Coronary artery (tissue), 2 donors: ENCODE data around the gene MXD1.

Source experiments
- DNase-seq: peaks from one replicate; pipeline ENCODE4 v3.0.0-alpha.2; 2017; ENCODE audit warnings: low spot score
- H3K27ac ChIP-seq, 2 donors: fragments of 200-600 bp; sonication (generic); one replicate each; pipeline ENCODE4 v1.5.1; 2016 to 2019
- H3K4me3 ChIP-seq: fragments of 200-600 bp; sonication (generic); 2 replicates; pipeline ENCODE4 v1.5.1; 2016; ENCODE audit warnings: mild to moderate bottlenecking, moderate library complexity
- TF ChIP-seq, protein P1 (sequence below): fragments of 200-600 bp; sonication (generic); IDR thresholded peaks from one replicate; pipeline ENCODE4 v1.5.1; 2019; ENCODE audit warnings: antibody characterized with exemption

The MXD1 gene

DNA sequence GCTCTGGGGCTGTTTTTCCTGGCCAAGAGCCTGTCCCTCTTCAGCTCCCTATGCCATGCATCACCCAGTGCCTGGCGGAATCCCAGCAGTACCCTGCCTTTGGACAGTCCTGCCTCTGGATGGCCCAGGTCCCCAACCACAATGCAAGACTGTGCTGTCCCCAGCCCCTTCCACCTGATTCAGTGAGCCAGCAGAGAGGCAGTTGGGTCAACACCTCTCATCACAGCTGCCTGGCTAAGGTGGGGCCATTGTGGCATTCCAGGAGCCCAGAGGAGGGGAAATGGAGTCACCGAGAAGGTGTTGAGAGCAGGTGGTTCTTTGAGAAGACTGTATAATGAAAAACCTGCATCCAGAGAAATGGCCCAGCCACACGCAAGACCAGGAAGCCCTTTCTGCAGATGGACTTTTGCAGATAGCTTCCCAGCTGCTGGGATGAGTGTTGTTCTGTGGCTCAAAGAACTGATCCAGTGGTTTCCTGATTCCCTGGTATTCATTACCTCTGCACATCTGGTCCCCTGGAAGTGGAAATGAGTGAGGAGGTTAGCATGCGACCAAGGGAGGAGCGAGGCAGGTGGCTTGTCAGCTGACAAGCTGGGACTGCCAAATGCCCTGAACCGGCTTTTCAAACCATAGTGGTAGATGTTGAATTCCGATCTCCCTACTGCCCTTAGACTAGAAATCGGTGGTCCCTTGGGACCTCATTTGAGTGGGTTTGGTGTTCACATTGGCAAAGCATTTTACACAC, 48.2 kb downstream of the MXD1 start:
- no peak for DNase-seq
- Histone ChIP-seq H3K4me3 (no peak overlapping the region), H3K27ac (no peak overlapping the region)
- TF ChIP-seq, protein P1, sequence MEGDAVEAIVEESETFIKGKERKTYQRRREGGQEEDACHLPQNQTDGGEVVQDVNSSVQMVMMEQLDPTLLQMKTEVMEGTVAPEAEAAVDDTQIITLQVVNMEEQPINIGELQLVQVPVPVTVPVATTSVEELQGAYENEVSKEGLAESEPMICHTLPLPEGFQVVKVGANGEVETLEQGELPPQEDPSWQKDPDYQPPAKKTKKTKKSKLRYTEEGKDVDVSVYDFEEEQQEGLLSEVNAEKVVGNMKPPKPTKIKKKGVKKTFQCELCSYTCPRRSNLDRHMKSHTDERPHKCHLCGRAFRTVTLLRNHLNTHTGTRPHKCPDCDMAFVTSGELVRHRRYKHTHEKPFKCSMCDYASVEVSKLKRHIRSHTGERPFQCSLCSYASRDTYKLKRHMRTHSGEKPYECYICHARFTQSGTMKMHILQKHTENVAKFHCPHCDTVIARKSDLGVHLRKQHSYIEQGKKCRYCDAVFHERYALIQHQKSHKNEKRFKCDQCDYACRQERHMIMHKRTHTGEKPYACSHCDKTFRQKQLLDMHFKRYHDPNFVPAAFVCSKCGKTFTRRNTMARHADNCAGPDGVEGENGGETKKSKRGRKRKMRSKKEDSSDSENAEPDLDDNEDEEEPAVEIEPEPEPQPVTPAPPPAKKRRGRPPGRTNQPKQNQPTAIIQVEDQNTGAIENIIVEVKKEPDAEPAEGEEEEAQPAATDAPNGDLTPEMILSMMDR, result no peak

DNA sequence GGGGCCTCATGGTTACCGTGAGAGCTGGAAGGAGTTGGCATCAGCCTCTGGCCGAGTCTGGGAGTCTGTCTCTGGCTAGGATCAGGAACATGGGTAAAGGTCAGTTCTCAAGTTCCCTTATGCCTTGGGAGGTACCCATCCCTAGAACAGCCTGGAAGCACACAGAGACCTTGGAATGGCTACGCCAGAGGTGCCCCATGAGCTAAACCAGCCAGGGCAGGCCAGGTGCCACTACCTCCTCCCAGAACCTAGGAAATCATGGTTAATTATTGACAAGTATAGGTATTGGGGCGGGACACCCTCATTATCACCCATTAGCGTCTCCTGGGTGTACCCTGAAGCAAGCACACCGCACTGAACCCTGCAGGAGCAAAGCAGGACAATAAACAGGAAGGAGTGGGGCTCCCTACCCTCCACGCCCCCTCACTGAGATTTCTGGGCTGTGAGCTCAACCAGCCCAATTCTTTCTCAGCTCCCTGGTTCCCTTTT, 49.5 kb downstream of the MXD1 start:
- Histone ChIP-seq H3K4me3 (no peak overlapping the region), H3K27ac (no peak overlapping the region)
- TF ChIP-seq, protein P1, result no peak
- DNase-seq, result no peak

DNA sequence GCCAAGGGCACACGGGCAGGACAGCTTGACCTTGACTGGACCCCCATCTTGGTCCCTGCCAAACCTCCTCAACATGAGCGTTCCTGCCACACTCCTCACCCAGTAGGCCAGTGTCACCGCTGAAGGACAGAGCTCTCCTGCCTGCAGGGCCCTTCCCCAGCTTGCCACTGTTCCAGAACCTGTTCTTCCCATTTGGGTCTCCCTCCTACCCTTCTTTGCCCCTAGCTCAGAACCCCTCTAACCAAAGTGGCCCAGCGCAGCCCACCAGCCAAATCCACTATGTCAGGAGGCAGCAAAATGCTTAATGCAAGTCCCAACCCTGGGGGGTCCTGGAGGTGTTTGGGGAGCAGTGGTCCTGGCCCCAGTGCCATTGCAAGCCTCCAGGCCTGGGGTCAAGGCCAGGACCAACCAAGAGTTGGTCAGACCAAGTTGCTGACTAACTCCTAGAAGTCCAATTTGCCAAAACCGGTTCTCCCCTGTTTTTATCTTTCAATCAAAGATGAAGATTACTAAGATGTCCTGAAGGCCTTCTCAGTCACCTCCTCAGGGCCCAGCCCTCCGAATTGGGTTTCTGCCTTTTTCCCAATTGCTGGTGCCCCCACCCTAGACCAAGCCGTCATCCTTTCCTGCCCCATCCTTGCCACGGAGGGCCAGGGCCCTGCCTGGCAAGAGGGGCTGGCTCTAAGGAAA, 51.0 kb downstream of the MXD1 start:
- H3K27ac ChIP-seq, result no peak overlapping the region
- no peak for DNase-seq
- TF ChIP-seq, protein P1, result no peak
- no peak overlapping the region for H3K4me3 ChIP-seq

DNA sequence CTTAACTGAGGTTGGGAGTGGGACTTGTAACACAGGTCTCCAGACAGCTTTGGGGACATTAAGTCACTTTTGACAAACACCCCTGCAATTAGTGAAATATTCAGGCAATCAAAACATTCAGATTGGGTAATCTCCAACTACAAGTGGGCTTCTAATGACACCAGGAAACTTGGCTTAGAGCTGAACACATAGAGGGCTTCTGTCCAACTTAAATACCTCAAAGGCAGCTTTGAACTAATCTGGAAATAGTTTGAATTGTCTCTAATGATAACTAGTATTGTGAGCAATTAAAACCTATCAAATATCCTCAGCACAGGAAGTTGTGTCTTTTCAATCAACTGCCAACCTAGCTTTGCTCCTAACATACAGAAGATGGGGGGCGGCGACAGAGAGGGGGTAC, 51.6 kb downstream of the MXD1 start:
- no peak overlapping the region for H3K4me3 ChIP-seq
- no peak for DNase-seq
- TF ChIP-seq, protein P1, result no peak

GRCh38 chr2:69968609-69969008, 53.7 kb downstream of the MXD1 start:
- no peak overlapping the region for H3K4me3 ChIP-seq
- H3K27ac ChIP-seq, result no peak overlapping the region
- no peak for DNase-seq
- TF ChIP-seq, protein P1, result no peak

More for the DNA sequence above, 51.6 kb downstream of the MXD1 start:
- H3K27ac ChIP-seq, result no peak overlapping the region

DNA sequence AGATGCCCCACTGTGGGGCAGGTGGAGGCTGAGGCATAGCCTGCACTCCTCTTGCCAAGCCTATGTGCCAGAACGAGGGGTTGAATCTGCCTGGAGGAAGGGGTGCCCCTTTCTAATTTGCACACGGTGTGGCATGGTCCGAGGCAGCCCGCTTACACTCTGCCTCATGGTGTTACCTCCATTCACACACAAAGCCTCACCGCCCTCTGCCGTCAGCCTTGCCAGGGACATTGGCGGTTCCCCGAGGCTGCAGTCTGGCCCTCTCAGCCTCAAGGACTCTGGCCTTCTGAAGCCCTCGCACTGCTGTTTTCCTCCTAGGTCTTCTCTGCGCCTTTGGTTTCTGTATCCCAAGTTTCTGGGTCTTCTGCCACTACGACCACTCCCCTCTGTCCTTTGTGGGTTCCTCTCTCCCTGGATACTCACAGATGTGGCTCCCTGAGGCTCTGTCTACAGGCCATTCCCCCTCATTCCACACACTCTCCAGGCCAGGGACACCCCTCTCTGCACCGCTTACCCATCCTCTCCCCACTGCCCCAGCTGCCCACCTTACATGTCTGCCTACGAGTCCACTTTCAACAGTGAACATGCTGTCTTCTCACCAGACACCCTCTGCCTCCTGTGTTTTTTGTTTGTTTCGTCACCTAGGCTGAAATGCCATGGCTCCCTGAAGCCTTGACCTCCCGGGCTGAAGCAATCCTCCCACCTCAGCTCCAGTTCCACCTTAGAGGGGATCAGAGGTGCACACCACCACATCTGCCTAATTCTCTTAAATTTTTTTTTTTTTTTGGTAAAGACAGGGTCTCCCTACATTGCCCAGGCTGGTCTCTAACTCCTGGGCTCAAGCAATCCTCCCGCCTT, 54.4 kb downstream of the MXD1 start:
- TF ChIP-seq, protein P1, result no peak
- no peak overlapping the region for H3K4me3 ChIP-seq
- no peak overlapping the region for H3K27ac ChIP-seq
- DNase-seq, result no peak
